GM10266 (cell line): ENCODE results near the gene RHBDL3.

ENCODE experiments used
- DNase-seq: peaks from one replicate; pipeline ENCODE4 v3.0.0; 2012; ENCODE audit errors: extremely low spot score
- CTCF ChIP-seq: IDR thresholded peaks from 2 replicates; pipeline ENCODE4 v1.5.1; 2012; ENCODE audit warnings: mild to moderate bottlenecking, low read depth; ENCODE audit not compliant: control insufficient read depth, insufficient read depth; ENCODE audit errors: missing control alignments

RHBDL3 gene

GRCh38 chr17:32283745-32284201 is 18.1 kb downstream of the RHBDL3 start:
- DNase-seq = no peak
- no peak for TF ChIP-seq CTCF

- DNase-seq = no peak
- TF ChIP-seq CTCF = no peak
Measured at GRCh38 chr17:32285306-32285705, 19.7 kb downstream of the RHBDL3 start.

- DNase-seq = no peak
- no peak for TF ChIP-seq CTCF
Measured at GRCh38 chr17:32285746-32286517, 20.3 kb downstream of the RHBDL3 start.

GRCh38 chr17:32286518-32286900 is 20.9 kb downstream of the RHBDL3 start:
- TF ChIP-seq CTCF = no peak
- DNase-seq = no peak

GRCh38 chr17:32287804-32288511 is 22.3 kb downstream of the RHBDL3 start:
- DNase-seq = no peak
- TF ChIP-seq CTCF = no peak

GRCh38 chr17:32288615-32289014 is 23.0 kb downstream of the RHBDL3 start:
- no peak for TF ChIP-seq CTCF
- DNase-seq = no peak
